ENCODE results near the gene MAPKAP1. TPM values are rescaled to one million over a fixed set of nuclear protein-coding genes. Genes with fewer than 3 reads are reported as not detected.

The MAPKAP1 gene
- total RNA-seq, 1 donor from 2014 or later: 82.5 TPM

GRCh38 chr9:125444956-125445506 lies 262.0 kb downstream of the MAPKAP1 start:
- no peak for DNase-seq

GRCh38 chr9:125444166-125444565 lies 262.8 kb downstream of the MAPKAP1 start:
- no peak for DNase-seq

GRCh38 chr9:125443367-125443766 lies 263.6 kb downstream of the MAPKAP1 start:
- no peak for DNase-seq

- DNase-seq: no peak
Measured at GRCh38 chr9:125442452-125442851, 264.6 kb downstream of the MAPKAP1 start.

- no peak for DNase-seq
Measured at GRCh38 chr9:125440411-125440810, 266.6 kb downstream of the MAPKAP1 start.

- DNase-seq: no peak
Measured at GRCh38 chr9:125439434-125440272, 267.4 kb downstream of the MAPKAP1 start.

- no peak for DNase-seq
Measured at GRCh38 chr9:125438506-125439433, 268.2 kb downstream of the MAPKAP1 start.

- no peak for DNase-seq
Measured at GRCh38 chr9:125437771-125438221, 269.2 kb downstream of the MAPKAP1 start.

- no peak for DNase-seq
Measured at GRCh38 chr9:125436613-125437443, 270.2 kb downstream of the MAPKAP1 start.

- DNase-seq: no peak
Measured at GRCh38 chr9:125435776-125436612, 271.0 kb downstream of the MAPKAP1 start.

GRCh38 chr9:125434986-125435775 lies 271.8 kb downstream of the MAPKAP1 start:
- no peak for DNase-seq

- peak; percentile 30 for DNase-seq
Measured at GRCh38 chr9:125433461-125434011, 273.5 kb downstream of the MAPKAP1 start.

GRCh38 chr9:125432715-125433385 lies 274.2 kb downstream of the MAPKAP1 start:
- DNase-seq: no peak

GRCh38 chr9:125431741-125432271 lies 275.2 kb downstream of the MAPKAP1 start:
- no peak for DNase-seq

- no peak for DNase-seq
Measured at GRCh38 chr9:125431012-125431305, 276.0 kb downstream of the MAPKAP1 start.

- no peak for DNase-seq
Measured at GRCh38 chr9:125430161-125431011, 276.6 kb downstream of the MAPKAP1 start.

GRCh38 chr9:125429476-125430160 lies 277.4 kb downstream of the MAPKAP1 start:
- DNase-seq: no peak
